SK-N-MC (cell line): ENCODE measurements around the gene SNX20.

Experiments
- EZH2 ChIP-seq: fragments of 200-600 bp; sonication (generic); IDR thresholded peaks from one replicate; pipeline ENCODE4 v1.6.1; 2017; ENCODE audit warnings: antibody characterized with exemption
- FOXP2 ChIP-seq: optimal IDR thresholded peaks from 2 replicates; pipeline ENCODE3; 2011; ENCODE audit warnings: mild to moderate bottlenecking, moderate library complexity; ENCODE audit not compliant: insufficient read depth; ENCODE audit errors: extremely low read length, control extremely low read depth
- POLR2AphosphoS5 ChIP-seq: IDR thresholded peaks from 2 replicates; pipeline ENCODE4 v1.6.1; 2012; ENCODE audit warnings: mild to moderate bottlenecking, low read depth, low read length, borderline replicate concordance

- TF ChIP-seq EZH2 (no peak), POLR2AphosphoS5 (no peak), FOXP2 (no peak)
Measured at GRCh38 chr16:50644245-50644644, 36.9 kb downstream of the SNX20 start.
